ENCODE results near the gene PFKL. TPM values are rescaled to one million over a fixed set of nuclear protein-coding genes. Genes with fewer than 3 reads are reported as not detected.
"Not testable (repeated sequence)": the region's sequence is repeated elsewhere in the genome, so short reads cannot be mapped to it uniquely, and the experiment has no call there.

Gene PFKL
- total RNA-seq, 2 experiments from 2014 or later, result 218 to 221 TPM

GRCh38 chr21:44354001-44354405 is 54.1 kb downstream of the PFKL start:
- Mint-ChIP-seq H3K4me3 (peak overlapping the region; percentile 78), H3K9me3 (no peaks in the 10 kb centered on the region), H3K27me3 (peaks cover 4% of the 10 kb centered on the region), H3K27ac (peak overlapping the region; percentile 71), H3K36me3 (ENCODE audit: low read depth) (peaks cover 33% of the 10 kb centered on the region), H3K4me1 (peaks cover 48% of the 10 kb centered on the region)
- POLR2A ChIA-PET, result interaction anchor here (1.3 to 5.3 kb wide), 5 partner anchors 10 to 341 kb away, joined by 3 to 48 read pairs (median 5); partner anchors contain the start of gene CFAP410
- no peak for DNase-seq
- CTCF ChIA-PET, result interaction anchor here (0.9 to 1.3 kb wide), 2 partner anchors 11 to 14 kb away, joined by 4 read pairs; no protein-coding TSS in a partner anchor

- ChIA-PET POLR2A (interaction anchor here (5.3 kb wide), 1 partner anchor 15 kb away, joined by 48 read pairs; the partner anchor contains the start of gene CFAP410), CTCF (no interaction called here)
- Mint-ChIP-seq H3K9me3 (no peaks in the 10 kb centered on the region), H3K27me3 (peaks cover 4% of the 10 kb centered on the region), H3K4me3 (peak overlapping the region; percentile 78), H3K36me3 (ENCODE audit: low read depth) (peaks cover 33% of the 10 kb centered on the region), H3K4me1 (peaks cover 50% of the 10 kb centered on the region), H3K27ac (peak overlapping the region; percentile 58)
- peak; percentile 49 for DNase-seq
Observed at GRCh38 chr21:44354775-44355771, 55.2 kb downstream of the PFKL start.

- H3K27ac Mint-ChIP-seq, result no peak overlapping the region
- DNase-seq, result no peak
- H3K4me3 Mint-ChIP-seq, result no peak overlapping the region
- H3K36me3 Mint-ChIP-seq (ENCODE audit: low read depth), result peaks cover 33% of the 10 kb centered on the region
- peaks cover 50% of the 10 kb centered on the region for H3K4me1 Mint-ChIP-seq
- ChIA-PET POLR2A (interaction anchor here (5.3 kb wide), 1 partner anchor 16 kb away, joined by 48 read pairs; the partner anchor contains the start of gene CFAP410), CTCF (no interaction called here)
- no peaks in the 10 kb centered on the region for H3K9me3 Mint-ChIP-seq
- H3K27me3 Mint-ChIP-seq, result peaks cover 4% of the 10 kb centered on the region
Observed at GRCh38 chr21:44356160-44356559, 56.3 kb downstream of the PFKL start.

GRCh38 chr21:44356636-44357035 is 56.8 kb downstream of the PFKL start:
- no peaks in the 10 kb centered on the region for H3K9me3 Mint-ChIP-seq
- peaks cover 2% of the 10 kb centered on the region for H3K27me3 Mint-ChIP-seq
- POLR2A ChIA-PET, result no interaction called here
- no peak overlapping the region for H3K4me3 Mint-ChIP-seq
- H3K4me1 Mint-ChIP-seq, result peaks cover 47% of the 10 kb centered on the region
- H3K27ac Mint-ChIP-seq, result no peak overlapping the region
- H3K36me3 Mint-ChIP-seq (ENCODE audit: low read depth), result peaks cover 33% of the 10 kb centered on the region
- no peak for DNase-seq
- CTCF ChIA-PET, result no interaction called here

- Mint-ChIP-seq H3K9me3 (no peaks in the 10 kb centered on the region), H3K36me3 (ENCODE audit: low read depth) (peaks cover 33% of the 10 kb centered on the region), H3K4me3 (no peak overlapping the region), H3K4me1 (peaks cover 47% of the 10 kb centered on the region), H3K27me3 (peaks cover 2% of the 10 kb centered on the region), H3K27ac (no peak overlapping the region)
- DNase-seq, result no peak
- POLR2A ChIA-PET, result no interaction called here
- CTCF ChIA-PET, result no interaction called here
Observed at GRCh38 chr21:44357064-44357837, 57.4 kb downstream of the PFKL start.

GRCh38 chr21:44359396-44359795 is 59.5 kb downstream of the PFKL start:
- no peak overlapping the region for H3K4me3 Mint-ChIP-seq
- peaks cover 37% of the 10 kb centered on the region for H3K36me3 Mint-ChIP-seq (ENCODE audit: low read depth)
- peaks cover 25% of the 10 kb centered on the region for H3K4me1 Mint-ChIP-seq

GRCh38 chr21:44360159-44360558 is 60.3 kb downstream of the PFKL start:
- Mint-ChIP-seq H3K27ac (no peak overlapping the region), H3K4me3 (no peak overlapping the region), H3K4me1 (peaks cover 19% of the 10 kb centered on the region), H3K9me3 (peaks cover 4% of the 10 kb centered on the region), H3K36me3 (ENCODE audit: low read depth) (peaks cover 31% of the 10 kb centered on the region), H3K27me3 (peaks cover 7% of the 10 kb centered on the region)
- DNase-seq, result no peak
- ChIA-PET CTCF (no interaction called here), POLR2A (no interaction called here)

More at GRCh38 chr21:44359396-44359795, 59.5 kb downstream of the PFKL start:
- CTCF ChIA-PET, result no interaction called here
- Mint-ChIP-seq H3K9me3 (peaks cover 4% of the 10 kb centered on the region), H3K27ac (no peak overlapping the region), H3K27me3 (peaks cover 7% of the 10 kb centered on the region)
- DNase-seq, result no peak
- POLR2A ChIA-PET, result interaction anchor here (1.2 kb wide), 1 partner anchor 19 kb away, joined by 3 read pairs; no protein-coding TSS in a partner anchor

GRCh38 chr21:44361903-44362302 is 62.0 kb downstream of the PFKL start:
- POLR2A ChIA-PET, H3K27me3 Mint-ChIP-seq, CTCF ChIA-PET, DNase-seq, H3K27ac Mint-ChIP-seq, H3K9me3 Mint-ChIP-seq, H3K4me3 Mint-ChIP-seq, H3K4me1 Mint-ChIP-seq: not testable (repeated sequence)
- peaks cover 17% of the 10 kb centered on the region for H3K36me3 Mint-ChIP-seq (ENCODE audit: low read depth)

- POLR2A ChIA-PET, result no interaction called here
- peaks cover 10% of the 10 kb centered on the region for H3K36me3 Mint-ChIP-seq (ENCODE audit: low read depth)
- CTCF ChIA-PET, result no interaction called here
Observed at GRCh38 chr21:44363278-44363677, 63.4 kb downstream of the PFKL start.

GRCh38 chr21:44364151-44365053 is 64.5 kb downstream of the PFKL start:
- no peak for DNase-seq
- H3K4me1 Mint-ChIP-seq, result peaks cover 1% of the 10 kb centered on the region
- H3K36me3 Mint-ChIP-seq (ENCODE audit: low read depth), result peaks cover 5% of the 10 kb centered on the region
- H3K27me3 Mint-ChIP-seq, result peaks cover 7% of the 10 kb centered on the region
- no peak overlapping the region for H3K4me3 Mint-ChIP-seq
- ChIA-PET POLR2A (no interaction called here), CTCF (no interaction called here)
- H3K27ac Mint-ChIP-seq, result no peak overlapping the region
- peaks cover 4% of the 10 kb centered on the region for H3K9me3 Mint-ChIP-seq

More at GRCh38 chr21:44363278-44363677, 63.4 kb downstream of the PFKL start:
- H3K4me1 Mint-ChIP-seq, result peaks cover 1% of the 10 kb centered on the region
- DNase-seq, result no peak
- no peak overlapping the region for H3K27ac Mint-ChIP-seq
- peaks cover 4% of the 10 kb centered on the region for H3K9me3 Mint-ChIP-seq
- H3K4me3 Mint-ChIP-seq, result no peak overlapping the region
- H3K27me3 Mint-ChIP-seq, result peaks cover 7% of the 10 kb centered on the region

GRCh38 chr21:44365251-44365966 is 65.6 kb downstream of the PFKL start:
- H3K36me3 Mint-ChIP-seq (ENCODE audit: low read depth), result peaks cover 5% of the 10 kb centered on the region
- CTCF ChIA-PET, result no interaction called here
- H3K4me1 Mint-ChIP-seq, result no peaks in the 10 kb centered on the region
- H3K27me3 Mint-ChIP-seq, result peaks cover 7% of the 10 kb centered on the region
- no peak for DNase-seq
- no peak overlapping the region for H3K4me3 Mint-ChIP-seq
- POLR2A ChIA-PET, result no interaction called here
- H3K9me3 Mint-ChIP-seq, result peaks cover 4% of the 10 kb centered on the region
- H3K27ac Mint-ChIP-seq, result no peak overlapping the region
